OCI-LY7 (cell line): Measurements from ENCODE around the gene TMEM223. TPM values are rescaled to one million over a fixed set of nuclear protein-coding genes. Genes with fewer than 3 reads are reported as not detected.
A peak's percentile ranks its signal among the peaks of the same experiment; 100 is the strongest.

Experiments used
- BruUV-seq: library from RNA; stranded (reverse); fragments of 400-500 nt; replicated peaks from 2 replicates; lab custom pipeline; 2021; lab: Mats Ljungman, UMichigan
- CTCF ChIA-PET: fragments of 300-600 bp; sonication (Branson Sonifier 250); formaldehyde crosslinking; loops from one replicate; lab custom pipeline; 2022; ENCODE audit warnings: antibody characterized with exemption; ENCODE audit not compliant: unreplicated experiment; lab: Charles Lee
- POLR2A ChIA-PET: fragments of 300-600 bp; sonication (Branson Sonifier 250); formaldehyde crosslinking; loops from one replicate; lab custom pipeline; 2022; ENCODE audit warnings: antibody characterized with exemption; lab: Charles Lee
- DNase-seq: peaks from one replicate; pipeline ENCODE4 v3.0.0-alpha.2; 2015; ENCODE audit warnings: low spot score
- H2AFZ ChIP-seq: fragments of 200-600 bp; sonication (generic), shearing (Covaris generic); 2 replicates; pipeline ENCODE4 v1.6.1; 2014; ENCODE audit warnings: mild to moderate bottlenecking, antibody characterized with exemption, low read length, moderate library complexity
- H3K27ac ChIP-seq: fragments of 200-600 bp; sonication (generic); 2 replicates; pipeline ENCODE4 v1.5.1; 2014; ENCODE audit warnings: mixed run types, low read depth, mild to moderate bottlenecking, moderate library complexity, low read length, inconsistent platforms; ENCODE audit not compliant: poor library complexity, severe bottlenecking
- H3K36me3 ChIP-seq: fragments of 200-600 bp; sonication (generic); 2 replicates; pipeline ENCODE4 v1.6.1; 2014; ENCODE audit warnings: mild to moderate bottlenecking, antibody characterized with exemption, low read length, moderate library complexity, mixed read lengths; ENCODE audit not compliant: insufficient read depth
- H3K4me1 ChIP-seq: fragments of 200-600 bp; sonication (generic); 2 replicates; pipeline ENCODE4 v1.5.1; 2014; ENCODE audit warnings: mild to moderate bottlenecking, low read length; ENCODE audit not compliant: insufficient read depth, poor library complexity, severe bottlenecking
- H3K4me2 ChIP-seq: fragments of 200-600 bp; sonication (generic); 2 replicates; pipeline ENCODE4 v1.6.1; 2014; ENCODE audit warnings: mild to moderate bottlenecking, low read length
- H3K4me3 ChIP-seq: fragments of 200-600 bp; sonication (generic); 2 replicates; pipeline ENCODE4 v1.5.1; 2014; ENCODE audit warnings: mild to moderate bottlenecking, low read depth, low read length; ENCODE audit not compliant: poor library complexity, severe bottlenecking
- H3K79me2 ChIP-seq: fragments of 200-600 bp; sonication (generic); 2 replicates; pipeline ENCODE4 v1.6.1; 2016; ENCODE audit warnings: low read depth, mild to moderate bottlenecking, low read length, moderate library complexity, mixed read lengths; ENCODE audit not compliant: insufficient read depth
- H3K9me2 ChIP-seq: fragments of 200-600 bp; sonication (generic); 2 replicates; pipeline ENCODE4 v1.6.1; 2016; ENCODE audit warnings: mild to moderate bottlenecking, low read length, mixed read lengths; ENCODE audit not compliant: insufficient read depth
- H3K9me3 ChIP-seq: fragments of 200-600 bp; sonication (generic); 2 replicates; pipeline ENCODE4 v1.6.1; 2014; ENCODE audit warnings: mild to moderate bottlenecking, mixed run types, low read length, mixed read lengths
- H4K20me1 ChIP-seq: fragments of 200-600 bp; sonication (generic); 2 replicates; pipeline ENCODE4 v1.6.1; 2014; ENCODE audit warnings: mild to moderate bottlenecking, antibody characterized with exemption, low read length, moderate library complexity, mixed read lengths; ENCODE audit not compliant: insufficient read depth
- CTCF ChIP-seq: fragments of 200-600 bp; sonication (generic); conservative IDR thresholded peaks from 2 replicates; pipeline ENCODE4 v1.5.1; 2014; ENCODE audit warnings: mild to moderate bottlenecking, antibody characterized with exemption, low read length, moderate library complexity, mixed read lengths
- EZH2phosphoT487 ChIP-seq: fragments of 200-600 bp; sonication (generic); IDR thresholded peaks from 2 replicates; pipeline ENCODE4 v1.6.1; 2018; ENCODE audit warnings: low read depth, borderline replicate concordance, mild to moderate bottlenecking, mixed run types, antibody characterized with exemption, low read length, moderate library complexity, mixed read lengths
- intact Hi-C: fragments of 100-400 bp; cut with micrococcal nuclease; formaldehyde crosslinking; loops from one replicate; pipeline ENCODE4 v1.10.0; 2022; ENCODE audit not compliant: unreplicated experiment
- total RNA-seq, 2 experiments: library from RNA; depleted of rRNA in 1 of 2; stranded (reverse); fragments of >200 nt in 1 of 2; shearing (Covaris generic) in 1 of 2; gene quantifications; 2 replicates each; pipeline ENCODE4 v1.2.3, GENCODE V29; 2014 to 2022

TMEM223 gene
- total RNA-seq, 2 experiments from 2014 or later = 24.4 to 42.9 TPM

GRCh38 chr11:62811659-62812058, 19.9 kb upstream of the TMEM223 start:
- ChIA-PET CTCF (no interaction called here), POLR2A (interaction anchor here (1.2 kb wide), 1 partner anchor 16 kb away, joined by 3 read pairs; no protein-coding TSS in a partner anchor)
- no TSS peak for BruUV-seq
- Histone ChIP-seq H3K36me3 (peaks cover 7% of the 10 kb centered on the region; the same call in 1 of the 2 replicates), H3K9me3 (no peaks in the 10 kb centered on the region), H3K4me3 (no peak overlapping the region), H2AFZ (no peak overlapping the region), H3K4me2 (no peak overlapping the region), H3K79me2 (no peaks in the 10 kb centered on the region), H3K27ac (no peak overlapping the region), H3K4me1 (peaks cover 16% of the 10 kb centered on the region), H4K20me1 (no peaks in the 10 kb centered on the region), H3K9me2 (no peaks in the 10 kb centered on the region)
- TF ChIP-seq EZH2phosphoT487 (no peak), CTCF (no peak)
- intact Hi-C loops = no loop called here
- no peak for DNase-seq

- H3K4me1 ChIP-seq = peaks cover 24% of the 10 kb centered on the region
- POLR2A ChIA-PET = interaction anchor here (1.2 kb wide), 1 partner anchor 17 kb away, joined by 3 read pairs; no protein-coding TSS in a partner anchor
- no peak for DNase-seq
- no peak overlapping the region for H2AFZ ChIP-seq
- H3K9me3 ChIP-seq = no peaks in the 10 kb centered on the region
- H3K4me3 ChIP-seq = no peak overlapping the region
- CTCF ChIA-PET = no interaction called here
- 0 out of 2 replicates have a peak, but pooled peaks cover 3% of the 10 kb centered on the region for H3K79me2 ChIP-seq
- BruUV-seq = no TSS peak
- no peaks in the 10 kb centered on the region for H4K20me1 ChIP-seq
- H3K4me2 ChIP-seq = no peak overlapping the region
- no peak overlapping the region for H3K27ac ChIP-seq
- H3K36me3 ChIP-seq = no peaks in the 10 kb centered on the region; the same call in 1 of the 2 replicates
- H3K9me2 ChIP-seq = no peaks in the 10 kb centered on the region
- TF ChIP-seq EZH2phosphoT487 = no peak
- no peak for TF ChIP-seq CTCF
- intact Hi-C loops = no loop called here
Observed at GRCh38 chr11:62810748-62811147, 18.9 kb upstream of the TMEM223 start.

- no TSS peak for BruUV-seq
- H2AFZ ChIP-seq = peak overlapping the region; percentile 70; the same call in 1 of the 2 replicates
- H3K27ac ChIP-seq = peak overlapping the region; percentile 77
- peaks cover 23% of the 10 kb centered on the region for H3K79me2 ChIP-seq
- peak; percentile 41 for DNase-seq
- CTCF ChIA-PET = interaction anchor here (0.9 to 1.0 kb wide), 2 partner anchors 10 to 38 kb away, joined by 3 to 4 read pairs; no protein-coding TSS in a partner anchor
- H3K9me3 ChIP-seq = no peaks in the 10 kb centered on the region
- intact Hi-C loops = no loop called here
- no peak for TF ChIP-seq EZH2phosphoT487
- no peak for TF ChIP-seq CTCF
- H3K4me3 ChIP-seq = peak overlapping the region; percentile 89
- POLR2A ChIA-PET = interaction anchor here (0.5 to 1.9 kb wide), 16 partner anchors 10 to 215 kb away, joined by 3 to 11 read pairs (median 4); partner anchors contain the start of genes C11orf98, CSKMT, TAF6L and TUT1
- peaks cover 20% of the 10 kb centered on the region for H3K36me3 ChIP-seq
- H4K20me1 ChIP-seq = peaks cover 8% of the 10 kb centered on the region; the same call in 1 of the 2 replicates
- peak overlapping the region; percentile 92 for H3K4me2 ChIP-seq
- H3K4me1 ChIP-seq = peaks cover 31% of the 10 kb centered on the region
- H3K9me2 ChIP-seq = no peaks in the 10 kb centered on the region
Observed at GRCh38 chr11:62806611-62807121, 14.9 kb upstream of the TMEM223 start.
